HepG2 (cell line): ENCODE data around the gene ARHGEF26. TPM values are rescaled to one million over a fixed set of nuclear protein-coding genes. Genes with fewer than 3 reads are reported as not detected.

ENCODE experiments used
- ATAC-seq: fragments of 200-7000 bp; cut with Tn5 transposase; 3 replicates; pipeline ENCODE4 v1.9.1; 2020; ENCODE audit warnings: mild to moderate bottlenecking, moderate library complexity
- BruUV-seq: library from RNA; stranded (reverse); fragments of 400-500 nt; replicated peaks from 2 replicates; lab custom pipeline; 2021; lab: Mats Ljungman, UMichigan
- CTCF ChIA-PET: fragments of 300-600 bp; formaldehyde crosslinking; extraction: SDS; loops from one replicate; lab custom pipeline; 2021; ENCODE audit warnings: low total read pairs, inconsistent platforms, low intra/inter-chr PET ratio; lab: Yijun Ruan, JAX
- POLR2A ChIA-PET: fragments of 350-600 bp; sonication (Branson Sonifier 250); formaldehyde crosslinking; loops from one replicate; lab custom pipeline; 2020; ENCODE audit warnings: antibody characterized with exemption, inconsistent platforms; lab: Yijun Ruan, JAX
- DNase-seq: peaks from one replicate; pipeline ENCODE4 v3.0.0-alpha.2; 2015; ENCODE audit warnings: low spot score
- FAIRE-seq: peaks from 3 replicates; lab custom pipeline; 2011; peaks lifted over from hg19 to GRCh38; lab: Jason Lieb, UNC
- H2AFZ ChIP-seq: one replicate; pipeline ENCODE4 v1.6.1; 2011; ENCODE audit warnings: low read length, inconsistent platforms
- H3K27ac ChIP-seq: fragments of 300-600 bp; 3 replicates; pipeline ENCODE4 v1.8.0; 2011; ENCODE audit warnings: mixed run types, mild to moderate bottlenecking, mixed read lengths, low read length, inconsistent platforms; ENCODE audit not compliant: insufficient read depth; ENCODE audit errors: extremely low read length
- H3K27me3 ChIP-seq, 2 experiments: fragments of 200-600 bp in 1 of 2; 2 replicates in 1 of 2; 3 replicates in 1 of 2; pipeline versions ENCODE4 v1.6.0 to v1.8.0; 2011; ENCODE audit warnings: low read length in 2 of 2, mild to moderate bottlenecking in 2 of 2, moderate library complexity in 2 of 2, inconsistent platforms in 1 of 2; ENCODE audit not compliant: insufficient read depth in 2 of 2, control insufficient read depth in 1 of 2
- H3K36me3 ChIP-seq, 2 experiments: fragments of 200-600 bp in 1 of 2; replicated peaks in 1 of 2; 2 replicates in 1 of 2; 3 replicates in 1 of 2; pipeline versions ENCODE4 v1.5.1 to v1.8.0; 2011; ENCODE audit warnings: low read length in 2 of 2, inconsistent platforms in 1 of 2; ENCODE audit not compliant: insufficient read depth in 2 of 2, control insufficient read depth in 1 of 2
- H3K4me1 ChIP-seq: 2 replicates; pipeline ENCODE4 v1.5.1; 2012; ENCODE audit warnings: low read length, inconsistent platforms; ENCODE audit not compliant: insufficient read depth
- H3K4me2 ChIP-seq: 2 replicates; pipeline ENCODE4 v1.6.0; 2011; ENCODE audit warnings: low read depth, low read length, inconsistent platforms
- H3K4me3 ChIP-seq, 3 experiments: fragments of 200-600 bp in 1 of 3; sonication (generic), shearing (Covaris generic) in 1 of 3; replicated peaks in 1 of 3; 2 replicates each; pipeline ENCODE4 v1.5.1; 2011 to 2016; ENCODE audit warnings: low read length in 3 of 3, inconsistent platforms in 2 of 3, low read depth in 2 of 3, mild to moderate bottlenecking in 2 of 3, control low read depth in 1 of 3, mixed read lengths in 1 of 3; ENCODE audit not compliant: insufficient read depth in 1 of 3
- H3K79me2 ChIP-seq: one replicate; pipeline ENCODE4 v1.6.1; 2011; ENCODE audit warnings: low read length, inconsistent platforms; ENCODE audit not compliant: insufficient read depth
- H3K9ac ChIP-seq: 2 replicates; pipeline ENCODE4 v1.6.0; 2011; ENCODE audit warnings: mild to moderate bottlenecking, low read depth, low read length, inconsistent platforms; ENCODE audit not compliant: insufficient read depth
- H3K9me3 ChIP-seq: 2 replicates; pipeline ENCODE4 v1.5.1; 2012; ENCODE audit warnings: mild to moderate bottlenecking, low read length
- H4K20me1 ChIP-seq: 2 replicates; pipeline ENCODE4 v1.6.0; 2011; ENCODE audit warnings: inconsistent platforms, mild to moderate bottlenecking, low read length, moderate library complexity; ENCODE audit not compliant: insufficient read depth
- HDAC1 ChIP-seq: sonication (generic); formaldehyde crosslinking; IDR thresholded peaks from 2 replicates; pipeline ENCODE4 v1.5.1; 2020; ENCODE audit warnings: mild to moderate bottlenecking, missing genetic modification reagents
- KMT2A ChIP-seq: sonication (generic); formaldehyde crosslinking; IDR thresholded peaks from 2 replicates; pipeline ENCODE4 v1.4.0; 2020; ENCODE audit warnings: missing genetic modification reagents
- LRRFIP1 ChIP-seq: sonication (generic); formaldehyde crosslinking; conservative IDR thresholded peaks from 2 replicates; pipeline ENCODE4 v1.4.0; 2020; ENCODE audit warnings: missing genetic modification reagents
- MIXL1 ChIP-seq: IDR thresholded peaks from 2 replicates; pipeline ENCODE4 v1.6.1; 2016
- MXD3 ChIP-seq: IDR thresholded peaks from 2 replicates; pipeline ENCODE4 v1.6.1; 2016; ENCODE audit warnings: mild to moderate bottlenecking, missing biosample characterization, missing genetic modification reagents
- NFKB2 ChIP-seq: sonication (generic); formaldehyde crosslinking; IDR thresholded peaks from 2 replicates; pipeline ENCODE4 v1.4.0; 2020; ENCODE audit warnings: missing genetic modification reagents, borderline replicate concordance
- PREB ChIP-seq: sonication (generic); formaldehyde crosslinking; IDR thresholded peaks from 2 replicates; pipeline ENCODE4 v1.4.0; 2020; ENCODE audit warnings: missing genetic modification reagents
- REPIN1 ChIP-seq: sonication (generic); formaldehyde crosslinking; IDR thresholded peaks from 2 replicates; pipeline ENCODE4 v1.8.0; 2022; ENCODE audit warnings: missing genetic modification reagents, low read depth, mild to moderate bottlenecking, borderline replicate concordance
- RFX5 ChIP-seq: IDR thresholded peaks from 2 replicates; pipeline ENCODE4 v1.6.1; 2011; ENCODE audit warnings: low read depth, low read length, improper control_type of control experiment
- XBP1 ChIP-seq: sonication (generic); formaldehyde crosslinking; IDR thresholded peaks from 2 replicates; pipeline ENCODE4 v1.5.0; 2020; ENCODE audit warnings: missing genetic modification reagents
- ZKSCAN8 ChIP-seq: IDR thresholded peaks from 2 replicates; pipeline ENCODE4 v1.6.1; 2016; ENCODE audit warnings: borderline replicate concordance, missing genetic modification reagents, missing compliant biosample characterization
- ZNF12 ChIP-seq: sonication (generic); formaldehyde crosslinking; IDR thresholded peaks from 2 replicates; pipeline ENCODE4 v1.5.0; 2020; ENCODE audit warnings: missing genetic modification reagents
- ZNF33A ChIP-seq: sonication (generic); formaldehyde crosslinking; IDR thresholded peaks from 2 replicates; pipeline ENCODE4 v1.5.1; 2020; ENCODE audit warnings: missing genetic modification reagents, mild to moderate bottlenecking, moderate library complexity, borderline replicate concordance
- ZNF605 ChIP-seq: sonication (generic); formaldehyde crosslinking; IDR thresholded peaks from 2 replicates; pipeline ENCODE4 v1.8.0; 2022; ENCODE audit warnings: mild to moderate bottlenecking, missing genetic modification reagents
- ZNF766 ChIP-seq: sonication (generic); formaldehyde crosslinking; IDR thresholded peaks from 2 replicates; pipeline ENCODE4 v1.5.0; 2020; ENCODE audit warnings: missing genetic modification reagents, borderline replicate concordance
- ZSCAN31 ChIP-seq: sonication (generic); formaldehyde crosslinking; IDR thresholded peaks from 2 replicates; pipeline ENCODE4 v1.5.0; 2020; ENCODE audit warnings: low read depth, mild to moderate bottlenecking, missing genetic modification reagents
- WGBS: methylation state at CpG from one replicate; pipeline ENCODE4 v1.1.6; 2017; ENCODE audit warnings: low lambda C conversion rate; 5-methylcytosine and 5-hydroxymethylcytosine counted together
- in situ Hi-C: cut with HindIII; loops from 2 replicates; pipeline ENCODE4 v1.10.0; 2017; ENCODE audit warnings: low pct_unique_long_range_greater_than_20kb; ENCODE audit not compliant: extremely low pct_ligation_motif_present
- intact Hi-C: fragments of 100-400 bp; cut with micrococcal nuclease; formaldehyde crosslinking; loops from one replicate; pipeline ENCODE4 v1.10.0; 2022; ENCODE audit not compliant: unreplicated experiment
- polyA plus RNA-seq, 8 experiments: library from polyadenylated mRNA; depleted of rRNA in 3 of 8; stranded (reverse) in 7 of 8; unstranded in 1 of 8; fragments of >200 nt; fragmentation: Illumina TruSeq in 4 of 8; extraction: Trizol in 4 of 8; gene quantifications; 2 replicates each; pipeline versions ENCODE4 v1.2.1 to v1.2.3, GENCODE V29; 2011 to 2016; ENCODE audit warnings: low read depth in 4 of 8, missing spikeins in 1 of 8, mixed read lengths in 1 of 8; ENCODE audit not compliant: insufficient read depth in 1 of 8
- total RNA-seq, 5 experiments: library from RNA; depleted of rRNA; stranded (reverse); fragments of >200 nt; fragmentation: Illumina TruSeq; extraction: Trizol; gene quantifications; 2 replicates each; pipeline ENCODE4 v1.2.3, GENCODE V29; 2016; ENCODE audit warnings: low read depth in 1 of 5

ARHGEF26 gene
- total and polyA plus RNA-seq, 2 of the 13 experiments (the other 11 are each of a cell fraction or from before 2014, with no cell fraction given): 0.74 to 6.1 TPM

GRCh38 chr3:154137036-154137435 lies 15.8 kb downstream of the ARHGEF26 start:
- H3K9me3 ChIP-seq: no peaks in the 10 kb centered on the region
- no peaks in the 10 kb centered on the region for H3K79me2 ChIP-seq
- peaks cover 23% of the 10 kb centered on the region for H3K4me1 ChIP-seq
- ChIA-PET CTCF (no interaction called here), POLR2A (no interaction called here)
- no peak overlapping the region for H3K4me2 ChIP-seq
- WGBS: 75% methylated on average over 4 of the region's 5 CpGs
- no peak for TF ChIP-seq XBP1 (CRISPR knock-in tag)
- TF ChIP-seq MIXL1 (CRISPR knock-in tag): no peak
- TF ChIP-seq NFKB2: no peak
- no peaks in the 10 kb centered on the region for H4K20me1 ChIP-seq
- no peak overlapping the region for H2AFZ ChIP-seq
- H3K4me3 ChIP-seq: no peak overlapping the region
- ATAC-seq (no peak), FAIRE-seq (no peak), DNase-seq (no peak)
- no peaks in the 10 kb centered on the region for H3K36me3 ChIP-seq
- H3K9ac ChIP-seq: no peak overlapping the region
- no peaks in the 10 kb centered on the region for H3K27me3 ChIP-seq
- BruUV-seq: no TSS peak
- intact Hi-C loops: no loop called here
- no peak overlapping the region for H3K27ac ChIP-seq
- in situ Hi-C loops: no loop called here

- H3K9me3 ChIP-seq: no peaks in the 10 kb centered on the region
- intact Hi-C loops: loop anchor here (1.0 kb wide), 2 partner anchors 15 to 24 kb away; no protein-coding TSS in a partner anchor
- peak overlapping the region; percentile 41 for H3K4me2 ChIP-seq
- BruUV-seq: no TSS peak
- ChIA-PET POLR2A (interaction anchor here (0.8 kb wide), 1 partner anchor 81 kb away, joined by 3 read pairs; no protein-coding TSS in a partner anchor), CTCF (no interaction called here)
- H3K79me2 ChIP-seq: no peaks in the 10 kb centered on the region
- ATAC-seq: peak; percentile 99
- no peak overlapping the region; a peak in 1 of 6 replicates for H3K4me3 ChIP-seq
- peak; percentile 68 for FAIRE-seq
- no peak overlapping the region for H3K9ac ChIP-seq
- H3K36me3 ChIP-seq: no peaks in the 10 kb centered on the region
- 0 out of 5 replicates have a peak, but pooled peaks cover 0 to 4% of the 10 kb centered on the region in 2 experiments for H3K27me3 ChIP-seq
- 0% methylated on average over 2 of the region's 3 CpGs for WGBS
- H2AFZ ChIP-seq: no peak overlapping the region
- in situ Hi-C loops: no loop called here
- H4K20me1 ChIP-seq: no peaks in the 10 kb centered on the region
- DNase-seq: peak; percentile 96
- H3K27ac ChIP-seq: no peak overlapping the region
- H3K4me1 ChIP-seq: peaks cover 23% of the 10 kb centered on the region
- TF ChIP-seq ZNF12 (CRISPR knock-in tag) (0 out of 2 replicates have a peak, but pooled peaks have one; percentile 37), LRRFIP1 (CRISPR knock-in tag) (no peak), ZNF605 (CRISPR knock-in tag) (no peak), REPIN1 (CRISPR knock-in tag) (peak; percentile 63; the same call in 1 of the 2 replicates), MXD3 (CRISPR knock-in tag) (no peak), ZKSCAN8 (CRISPR knock-in tag) (peak; percentile 71; the same call in 1 of the 2 replicates), ZNF33A (CRISPR knock-in tag) (0 out of 2 replicates have a peak, but pooled peaks have one; percentile 38), RFX5 (no peak), PREB (no peak), KMT2A (CRISPR knock-in tag) (0 out of 2 replicates have a peak, but pooled peaks have one; percentile 57), HDAC1 (peak; percentile 81), ZSCAN31 (CRISPR knock-in tag) (no peak), ZNF766 (CRISPR knock-in tag) (no peak)
Observed at GRCh38 chr3:154139996-154140436, 18.8 kb downstream of the ARHGEF26 start.
